Measurements from ENCODE around the gene SPATS2L.
A peak's percentile ranks its signal among the peaks of the same experiment; 100 is the strongest.

Gene SPATS2L

DNA sequence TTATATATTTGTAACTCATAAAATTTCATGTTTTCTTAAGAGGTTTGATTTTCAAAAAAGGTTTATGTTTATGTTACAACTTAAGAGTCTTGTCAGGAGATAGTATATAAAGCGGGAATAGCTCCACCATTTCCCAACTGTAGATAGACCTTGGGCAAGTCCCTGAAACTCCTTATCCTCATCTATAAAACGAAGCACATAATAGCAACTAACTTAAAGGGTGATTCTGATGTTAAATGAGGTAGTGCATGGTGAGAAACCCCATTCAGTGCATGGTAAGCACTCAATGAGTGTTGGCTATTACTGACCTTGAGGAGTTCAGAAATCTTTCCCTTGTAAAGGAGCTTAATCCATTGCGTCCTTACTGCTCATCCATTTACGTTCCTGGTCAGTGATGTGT lies 169.3 kb downstream of the SPATS2L start:
- ChIA-PET CTCF (interaction anchor here (0.9 kb wide), 2 partner anchors 21 to 496 kb away, joined by 3 read pairs; no protein-coding TSS in a partner anchor), POLR2A (no interaction called here)
- TF ChIP-seq, protein P1, sequence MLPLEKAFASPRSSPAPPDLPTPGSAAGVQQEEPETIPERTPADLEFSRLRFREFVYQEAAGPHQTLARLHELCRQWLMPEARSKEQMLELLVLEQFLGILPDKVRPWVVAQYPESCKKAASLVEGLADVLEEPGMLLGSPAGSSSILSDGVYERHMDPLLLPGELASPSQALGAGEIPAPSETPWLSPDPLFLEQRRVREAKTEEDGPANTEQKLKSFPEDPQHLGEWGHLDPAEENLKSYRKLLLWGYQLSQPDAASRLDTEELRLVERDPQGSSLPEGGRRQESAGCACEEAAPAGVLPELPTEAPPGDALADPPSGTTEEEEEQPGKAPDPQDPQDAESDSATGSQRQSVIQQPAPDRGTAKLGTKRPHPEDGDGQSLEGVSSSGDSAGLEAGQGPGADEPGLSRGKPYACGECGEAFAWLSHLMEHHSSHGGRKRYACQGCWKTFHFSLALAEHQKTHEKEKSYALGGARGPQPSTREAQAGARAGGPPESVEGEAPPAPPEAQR (tag by site-specific recombination; IDR thresholded peaks at IDR 0.05), result no peak
- TF ChIP-seq ZNF664 (tag by site-specific recombination; IDR thresholded peaks at IDR 0.05), result peak; percentile 94
- H3K27ac ChIP-seq (ENCODE audit: extremely low read depth, low read depth, low read length), result no peak overlapping the region
- peaks cover 3 to 43% of the 10 kb centered on the region in 2 experiments; a peak in 2 of 3 replicates for H3K36me3 ChIP-seq (ENCODE audit: control insufficient read depth in 2 of 2, insufficient read depth in 1 of 2, low read length in 2 of 2)
- no peak overlapping the region for H3K4me3 ChIP-seq (ENCODE audit: low read depth, low read length)
- no peaks in the 10 kb centered on the region for H3K4me1 ChIP-seq (ENCODE audit: control insufficient read depth, insufficient read depth, low read length)
- H3K9me3 ChIP-seq (ENCODE audit: control insufficient read depth, insufficient read depth, low read depth, low read length), result no peaks in the 10 kb centered on the region

DNA sequence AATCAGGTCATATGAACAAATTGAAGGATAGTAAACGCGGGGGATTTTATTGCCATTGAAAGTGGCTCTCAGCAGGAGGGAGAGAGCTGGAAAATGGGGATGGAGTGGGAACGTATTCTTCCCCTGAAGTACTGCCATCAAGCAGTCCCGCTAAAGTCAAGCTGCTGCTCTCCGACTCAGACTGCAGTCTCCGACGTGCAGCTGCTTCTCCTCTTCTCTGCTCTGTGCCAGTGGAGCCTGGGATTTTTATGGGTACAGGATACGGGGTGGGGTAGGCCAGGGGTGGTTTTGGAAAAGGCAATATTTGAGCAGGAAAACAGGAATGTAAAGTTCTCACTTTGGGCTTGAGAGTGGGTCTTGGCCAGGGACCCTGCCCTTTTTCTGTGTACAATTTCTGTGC lies 170.3 kb downstream of the SPATS2L start:
- TF ChIP-seq, protein P2, sequence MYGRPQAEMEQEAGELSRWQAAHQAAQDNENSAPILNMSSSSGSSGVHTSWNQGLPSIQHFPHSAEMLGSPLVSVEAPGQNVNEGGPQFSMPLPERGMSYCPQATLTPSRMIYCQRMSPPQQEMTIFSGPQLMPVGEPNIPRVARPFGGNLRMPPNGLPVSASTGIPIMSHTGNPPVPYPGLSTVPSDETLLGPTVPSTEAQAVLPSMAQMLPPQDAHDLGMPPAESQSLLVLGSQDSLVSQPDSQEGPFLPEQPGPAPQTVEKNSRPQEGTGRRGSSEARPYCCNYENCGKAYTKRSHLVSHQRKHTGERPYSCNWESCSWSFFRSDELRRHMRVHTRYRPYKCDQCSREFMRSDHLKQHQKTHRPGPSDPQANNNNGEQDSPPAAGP (tag by site-specific recombination; IDR thresholded peaks at IDR 0.05), result no peak
- TF ChIP-seq, protein P3, sequence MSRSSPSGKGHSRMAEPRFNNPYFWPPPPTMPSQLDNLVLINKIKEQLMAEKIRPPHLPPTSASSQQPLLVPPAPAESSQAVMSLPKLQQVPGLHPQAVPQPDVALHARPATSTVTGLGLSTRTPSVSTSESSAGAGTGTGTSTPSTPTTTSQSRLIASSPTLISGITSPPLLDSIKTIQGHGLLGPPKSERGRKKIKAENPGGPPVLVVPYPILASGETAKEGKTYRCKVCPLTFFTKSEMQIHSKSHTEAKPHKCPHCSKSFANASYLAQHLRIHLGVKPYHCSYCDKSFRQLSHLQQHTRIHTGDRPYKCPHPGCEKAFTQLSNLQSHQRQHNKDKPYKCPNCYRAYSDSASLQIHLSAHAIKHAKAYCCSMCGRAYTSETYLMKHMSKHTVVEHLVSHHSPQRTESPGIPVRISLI (tag by site-specific recombination; IDR thresholded peaks at IDR 0.05), result no peak
- TF ChIP-seq ZNF596 (tag by site-specific recombination; IDR thresholded peaks at IDR 0.05) (no peak), ZNF843 (tag by site-specific recombination; IDR thresholded peaks at IDR 0.05) (no peak), ZNF121 (tag by site-specific recombination; IDR thresholded peaks at IDR 0.05) (no peak), ZNF701 (tag by site-specific recombination; IDR thresholded peaks at IDR 0.05) (no peak), ZNF354C (tag by site-specific recombination; IDR thresholded peaks at IDR 0.05; ENCODE audit: borderline replicate concordance, low read depth) (no peak), SP2 (tag by site-specific recombination; IDR thresholded peaks at IDR 0.05) (no peak), KLF7 (tag by site-specific recombination; IDR thresholded peaks at IDR 0.05; ENCODE audit: borderline replicate concordance) (no peak), ZNF777 (tag by site-specific recombination; IDR thresholded peaks at IDR 0.05; ENCODE audit: borderline replicate concordance) (no peak), ZNF157 (tag by site-specific recombination; IDR thresholded peaks at IDR 0.05) (no peak), MEIS1 (CRISPR knock-in tag; IDR thresholded peaks at IDR 0.05; ENCODE audit: borderline replicate concordance) (no peak), ZNF292 (tag by site-specific recombination; IDR thresholded peaks at IDR 0.05; ENCODE audit: borderline replicate concordance, low read depth) (no peak), ZNF274 (IDR thresholded peaks at IDR 0.05; ENCODE audit: low read length) (no peak), ZNF274 (tag by site-specific recombination; IDR thresholded peaks at IDR 0.05; ENCODE audit: borderline replicate concordance) (no peak), ZNF133 (tag by site-specific recombination; IDR thresholded peaks at IDR 0.05) (no peak), ZNF624 (tag by site-specific recombination; IDR thresholded peaks at IDR 0.05) (no peak), ZNF530 (tag by site-specific recombination; IDR thresholded peaks at IDR 0.05; ENCODE audit: low read depth) (no peak)
- TF ChIP-seq, protein P4, sequence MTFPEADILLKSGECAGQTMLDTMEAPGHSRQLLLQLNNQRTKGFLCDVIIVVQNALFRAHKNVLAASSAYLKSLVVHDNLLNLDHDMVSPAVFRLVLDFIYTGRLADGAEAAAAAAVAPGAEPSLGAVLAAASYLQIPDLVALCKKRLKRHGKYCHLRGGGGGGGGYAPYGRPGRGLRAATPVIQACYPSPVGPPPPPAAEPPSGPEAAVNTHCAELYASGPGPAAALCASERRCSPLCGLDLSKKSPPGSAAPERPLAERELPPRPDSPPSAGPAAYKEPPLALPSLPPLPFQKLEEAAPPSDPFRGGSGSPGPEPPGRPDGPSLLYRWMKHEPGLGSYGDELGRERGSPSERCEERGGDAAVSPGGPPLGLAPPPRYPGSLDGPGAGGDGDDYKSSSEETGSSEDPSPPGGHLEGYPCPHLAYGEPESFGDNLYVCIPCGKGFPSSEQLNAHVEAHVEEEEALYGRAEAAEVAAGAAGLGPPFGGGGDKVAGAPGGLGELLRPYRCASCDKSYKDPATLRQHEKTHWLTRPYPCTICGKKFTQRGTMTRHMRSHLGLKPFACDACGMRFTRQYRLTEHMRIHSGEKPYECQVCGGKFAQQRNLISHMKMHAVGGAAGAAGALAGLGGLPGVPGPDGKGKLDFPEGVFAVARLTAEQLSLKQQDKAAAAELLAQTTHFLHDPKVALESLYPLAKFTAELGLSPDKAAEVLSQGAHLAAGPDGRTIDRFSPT (tag by site-specific recombination; IDR thresholded peaks at IDR 0.05), result no peak
- TF ChIP-seq, protein P1 (tag by site-specific recombination; IDR thresholded peaks at IDR 0.05), result no peak
- TF ChIP-seq, protein P5, sequence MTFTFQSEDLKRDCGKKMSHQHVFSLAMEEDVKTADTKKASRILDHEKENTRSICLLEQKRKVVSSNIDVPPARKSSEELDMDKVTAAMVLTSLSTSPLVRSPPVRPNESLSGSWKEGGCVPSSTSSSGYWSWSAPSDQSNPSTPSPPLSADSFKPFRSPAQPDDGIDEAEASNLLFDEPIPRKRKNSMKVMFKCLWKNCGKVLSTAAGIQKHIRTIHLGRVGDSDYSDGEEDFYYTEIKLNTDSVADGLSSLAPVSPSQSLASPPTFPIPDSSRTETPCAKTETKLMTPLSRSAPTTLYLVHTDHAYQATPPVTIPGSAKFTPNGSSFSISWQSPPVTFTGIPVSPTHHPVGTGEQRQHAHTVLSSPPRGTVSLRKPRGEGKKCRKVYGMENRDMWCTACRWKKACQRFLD (tag by site-specific recombination; IDR thresholded peaks at IDR 0.05), result no peak
- no peak overlapping the region for H3K27ac ChIP-seq (ENCODE audit: extremely low read depth, low read depth, low read length)
- H3K4me1 ChIP-seq (ENCODE audit: control insufficient read depth, insufficient read depth, low read length), result no peaks in the 10 kb centered on the region
- CTCF ChIA-PET, result interaction anchor here (0.7 to 0.9 kb wide), 6 partner anchors 8 to 497 kb away, joined by 3 to 4 read pairs (median 3); no protein-coding TSS in a partner anchor
- H3K9me3 ChIP-seq (ENCODE audit: control insufficient read depth, insufficient read depth, low read depth, low read length), result no peaks in the 10 kb centered on the region
- POLR2A ChIA-PET, result no interaction called here
- peaks cover 3 to 43% of the 10 kb centered on the region in 2 experiments; a peak in 2 of 3 replicates for H3K36me3 ChIP-seq (ENCODE audit: control insufficient read depth in 2 of 2, insufficient read depth in 1 of 2, low read length in 2 of 2)
- H3K4me3 ChIP-seq (ENCODE audit: low read depth, low read length), result no peak overlapping the region

Measured in HEK293 (cell line).